WI38 (cell line): Measurements from ENCODE around the gene KCTD21.

Source experiments
- H3K4me3 ChIP-seq: 2 replicates; pipeline ENCODE4 v1.5.1; 2011; ENCODE audit warnings: low read depth, mild to moderate bottlenecking, control low read depth, low read length
- CTCF ChIP-seq: IDR thresholded peaks from 2 replicates; pipeline ENCODE4 v1.5.1; 2012; ENCODE audit warnings: low read depth, mild to moderate bottlenecking, control low read depth, low read length

Gene KCTD21

GRCh38 chr11:78166855-78167469 is 21.5 kb downstream of the KCTD21 start:
- TF ChIP-seq CTCF = no peak
- H3K4me3 ChIP-seq = no peak overlapping the region

- no peak for TF ChIP-seq CTCF
- H3K4me3 ChIP-seq = no peak overlapping the region
Measured at GRCh38 chr11:78164471-78164870, 24.0 kb downstream of the KCTD21 start.

GRCh38 chr11:78163828-78164227 is 24.6 kb downstream of the KCTD21 start:
- no peak overlapping the region for H3K4me3 ChIP-seq
- TF ChIP-seq CTCF = no peak

- no peak for TF ChIP-seq CTCF
- H3K4me3 ChIP-seq = no peak overlapping the region
Measured at GRCh38 chr11:78161962-78162371, 26.5 kb downstream of the KCTD21 start.

- TF ChIP-seq CTCF = no peak
Measured at GRCh38 chr11:78161346-78161745, 27.1 kb downstream of the KCTD21 start.

GRCh38 chr11:78160557-78160956 is 27.9 kb downstream of the KCTD21 start:
- no peak overlapping the region for H3K4me3 ChIP-seq
- no peak for TF ChIP-seq CTCF

More at GRCh38 chr11:78161346-78161745, 27.1 kb downstream of the KCTD21 start:
- no peak overlapping the region for H3K4me3 ChIP-seq

- H3K4me3 ChIP-seq = no peak overlapping the region
- no peak for TF ChIP-seq CTCF
Measured at GRCh38 chr11:78158987-78159652, 29.3 kb downstream of the KCTD21 start.
